Activated CD4-positive, alpha-beta T cell treated with anti-CD3 and anti-CD28 coated beads, Interleukin-2, amount 50 U/mL, for 16 hours (primary cell): ENCODE results near the gene ATP2A3.

ENCODE experiments used
- DNase-seq: peaks from one replicate; pipeline ENCODE4 v3.0.0-alpha.2; 2020

Gene ATP2A3

DNA sequence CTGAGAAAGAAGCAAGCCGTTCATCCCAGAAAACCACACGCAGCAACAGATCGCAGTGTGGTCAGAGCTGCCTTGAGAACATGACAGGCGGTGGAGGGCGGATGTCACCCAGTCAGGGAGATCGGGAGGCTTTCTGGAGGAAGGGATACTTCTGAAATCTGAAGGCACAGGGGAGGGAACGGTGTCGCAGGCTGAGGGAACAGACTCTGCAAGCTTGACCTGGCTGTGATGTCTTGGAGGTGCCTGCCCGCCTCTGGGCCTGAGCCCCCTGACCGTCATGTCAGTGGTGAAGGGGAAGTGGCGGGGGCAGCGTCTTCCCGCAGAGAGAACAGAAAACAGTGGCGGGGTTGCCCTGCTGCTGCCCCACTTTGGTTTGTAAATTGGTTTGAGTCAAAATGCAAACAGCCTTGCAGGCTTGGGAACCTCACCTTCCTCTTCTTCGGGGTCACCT lies 8.1 kb upstream of the ATP2A3 start:
- DNase-seq: no peak

DNA sequence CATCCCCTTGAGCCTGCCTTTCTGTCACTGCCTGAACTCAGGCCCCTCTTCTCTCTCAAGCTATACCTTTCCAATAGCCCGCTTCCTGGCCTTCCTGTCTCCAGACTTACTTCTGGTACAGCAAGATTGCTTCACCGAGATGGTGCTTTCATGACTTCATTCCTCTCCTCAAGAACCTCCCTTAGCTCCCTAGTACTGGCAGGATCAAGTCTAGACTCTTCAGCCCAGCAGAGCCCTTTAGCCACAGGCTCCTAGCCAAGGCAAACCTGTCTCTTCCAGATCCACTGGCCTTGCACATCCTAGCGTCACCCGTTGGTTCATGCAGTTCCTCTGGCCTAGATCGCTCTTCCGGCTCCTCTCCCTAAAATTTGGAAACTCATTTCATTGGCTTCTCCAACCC lies 6.4 kb upstream of the ATP2A3 start:
- no peak for DNase-seq

DNA sequence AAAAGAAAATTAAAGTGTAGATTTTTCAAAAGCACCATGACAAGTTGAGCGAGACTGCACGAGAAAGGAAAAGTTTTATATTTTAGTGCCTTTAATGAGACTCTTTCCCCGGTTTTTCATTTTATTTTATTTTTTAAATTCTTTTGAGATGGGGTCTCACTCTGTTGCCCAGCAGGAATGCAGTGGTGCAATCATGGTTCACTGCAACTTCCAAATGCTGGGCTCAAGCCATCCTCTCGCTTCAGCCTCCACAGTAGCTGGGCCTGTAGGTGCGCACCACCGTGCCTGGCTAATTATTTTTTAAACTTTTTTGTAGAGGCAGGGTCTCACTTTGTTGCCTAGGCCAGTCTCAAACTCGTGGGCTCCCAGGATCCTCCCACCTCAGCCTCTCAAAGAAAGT lies 5.7 kb upstream of the ATP2A3 start:
- DNase-seq: no peak

DNA sequence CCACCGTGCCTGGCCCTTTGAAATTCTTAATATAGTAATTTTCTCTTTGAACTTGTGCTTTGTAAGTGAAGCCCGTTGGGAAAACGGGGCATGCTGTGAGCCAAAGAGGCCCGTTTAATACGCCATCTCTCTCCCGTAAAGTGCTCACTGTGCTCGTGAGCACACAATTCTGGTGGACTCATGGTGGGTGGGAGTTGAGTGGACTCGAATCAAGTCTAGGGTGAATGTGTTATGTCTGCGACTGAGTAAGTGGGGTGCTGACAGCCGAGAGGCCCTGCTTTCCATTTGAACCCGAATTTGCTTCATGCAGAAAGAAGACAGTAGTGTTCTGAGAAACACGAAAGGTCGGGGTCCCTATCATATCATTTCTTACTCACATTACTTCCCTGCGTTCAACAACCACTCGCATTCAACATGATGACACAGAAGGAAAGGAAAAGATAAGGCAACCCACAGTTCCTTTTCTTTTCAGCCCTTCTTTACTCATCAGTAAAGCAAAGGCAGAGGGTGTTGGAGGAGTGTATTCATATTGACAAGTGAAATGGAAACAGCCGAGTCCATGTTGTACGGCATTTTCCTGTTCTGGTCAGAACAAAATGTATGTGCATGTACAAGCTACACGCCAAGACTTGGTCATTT lies 4.8 kb upstream of the ATP2A3 start:
- no peak for DNase-seq

DNA sequence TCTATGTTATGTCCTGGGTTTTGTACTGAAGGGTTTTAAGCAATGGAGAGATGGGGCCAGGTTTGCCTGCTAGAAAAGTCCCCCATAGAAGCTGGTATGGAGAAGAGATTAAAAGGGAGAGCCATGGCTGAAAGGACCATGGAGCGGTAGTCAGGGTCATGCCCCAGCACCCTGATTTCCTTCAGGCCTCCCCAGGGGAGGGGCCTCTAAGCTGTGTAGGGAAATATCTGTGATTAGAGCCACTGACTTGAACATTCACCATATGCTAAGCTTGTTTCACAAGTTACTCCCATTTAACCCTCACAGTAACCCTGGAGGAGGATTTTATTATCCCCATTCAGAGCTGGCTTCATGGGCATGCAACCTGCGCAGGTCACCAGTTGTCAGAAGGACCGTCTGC lies 3.8 kb upstream of the ATP2A3 start:
- DNase-seq: no peak

DNA sequence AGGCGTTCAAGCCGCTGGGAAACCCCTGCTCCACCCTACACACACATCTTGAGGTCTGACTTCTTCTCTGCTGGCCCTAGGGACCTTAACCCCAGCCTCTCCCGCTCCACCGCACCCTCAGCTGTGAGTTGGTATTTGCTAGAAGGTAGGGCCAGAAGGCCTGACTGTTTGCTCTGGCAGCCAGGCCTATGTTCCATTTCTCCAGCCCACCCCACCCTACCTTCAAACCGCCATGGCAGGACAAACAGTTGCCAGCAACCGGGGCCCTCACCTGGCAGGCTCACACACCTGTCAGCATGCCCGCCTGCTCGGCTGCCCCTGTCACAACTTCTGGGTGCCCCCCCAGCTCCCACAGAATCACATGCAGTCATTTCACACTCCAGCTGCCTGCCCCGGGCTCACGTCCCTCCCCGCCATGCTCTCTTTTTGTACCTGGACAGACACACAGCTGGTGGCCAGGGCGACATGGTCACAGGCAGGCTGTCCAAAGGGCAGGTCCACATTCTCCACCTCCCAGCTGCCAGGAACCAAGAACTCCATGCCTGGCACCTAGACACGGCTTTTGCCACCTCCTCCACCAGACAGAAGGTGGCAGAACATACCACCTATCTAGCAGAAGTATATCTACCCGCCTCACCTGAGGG lies 2.6 kb upstream of the ATP2A3 start:
- DNase-seq: no peak

DNA sequence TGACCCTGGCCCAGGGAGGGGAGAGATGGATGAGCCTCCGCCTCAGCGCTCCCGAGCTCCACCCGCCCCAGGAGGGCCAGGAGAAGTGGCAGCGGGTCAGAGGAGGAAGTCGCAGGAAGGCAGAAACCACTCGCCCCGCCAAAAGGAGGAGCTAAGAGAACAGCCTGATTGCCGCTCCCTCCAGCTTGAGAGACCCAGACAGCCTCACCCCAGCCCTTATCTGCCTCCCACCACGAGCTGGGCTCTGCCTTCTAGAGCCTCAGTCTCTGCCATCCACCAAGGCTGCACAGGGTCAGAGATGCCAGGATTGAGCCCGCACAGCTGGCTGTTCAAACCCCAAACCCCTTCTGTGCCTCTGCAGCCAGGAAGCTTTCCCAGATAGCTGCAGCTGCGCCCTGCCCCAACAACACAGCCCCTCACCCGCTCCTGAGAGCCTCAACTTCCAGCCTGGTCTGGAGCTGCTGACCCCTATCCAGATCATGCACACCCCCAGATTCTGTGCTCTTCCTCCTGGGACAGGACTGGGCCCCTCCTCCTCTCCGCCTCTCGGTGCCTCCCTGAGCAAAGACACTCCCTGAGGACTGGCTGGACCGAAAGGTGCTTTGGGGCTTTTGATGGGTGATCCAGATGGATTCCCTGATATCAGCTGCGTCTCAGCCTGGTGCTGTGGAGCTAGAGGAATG lies 1.0 kb upstream of the ATP2A3 start:
- peak; percentile 85 for DNase-seq

DNA sequence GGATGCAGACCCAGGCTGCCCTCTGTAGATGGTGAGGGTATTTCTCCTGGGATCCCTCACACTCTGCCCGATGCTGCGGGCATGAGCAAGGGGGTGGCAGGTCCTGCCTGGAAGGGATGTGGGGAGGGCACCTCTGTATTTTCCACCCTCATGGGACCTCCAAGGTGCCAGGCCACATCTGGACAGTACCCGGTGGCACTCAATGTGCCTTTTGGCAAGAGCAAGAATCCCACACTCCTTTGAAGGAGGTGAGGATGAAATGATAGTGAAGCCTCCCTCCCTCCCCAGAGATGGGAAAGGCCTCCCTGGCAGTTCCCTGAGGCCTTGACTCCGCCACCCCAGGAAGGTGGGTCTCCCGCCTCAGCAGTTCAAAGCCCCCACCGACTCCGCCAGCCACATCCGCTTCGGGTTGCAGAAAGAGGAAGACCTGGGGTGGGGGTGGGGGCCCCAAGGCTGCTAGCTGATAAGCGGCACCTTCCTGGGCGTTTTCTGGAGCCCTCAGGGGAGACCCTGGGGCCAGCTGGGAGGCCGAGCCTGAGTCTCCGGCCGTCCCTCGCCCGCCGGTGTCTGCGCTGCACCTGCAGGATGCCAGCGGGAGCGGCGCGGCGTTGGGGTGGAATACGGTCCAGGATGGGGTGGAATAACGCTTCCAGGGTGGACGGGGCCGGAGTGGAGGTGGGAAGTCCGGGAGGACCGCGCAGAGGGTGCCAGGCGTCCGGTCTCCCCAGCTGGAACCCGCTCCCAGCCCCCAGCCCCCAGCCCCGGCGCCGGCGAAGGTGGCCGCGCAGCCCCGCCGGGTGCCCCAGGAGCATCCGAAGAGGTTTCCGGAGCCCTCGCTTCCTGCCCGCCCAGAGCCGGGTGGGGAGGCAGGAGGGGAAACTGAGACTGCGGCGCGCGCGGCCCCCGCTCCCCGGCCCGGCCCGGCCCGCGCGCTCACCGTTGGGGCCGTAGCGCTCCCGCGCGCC lies 718 bp downstream of the ATP2A3 start:
- peak; percentile 63 for DNase-seq

DNA sequence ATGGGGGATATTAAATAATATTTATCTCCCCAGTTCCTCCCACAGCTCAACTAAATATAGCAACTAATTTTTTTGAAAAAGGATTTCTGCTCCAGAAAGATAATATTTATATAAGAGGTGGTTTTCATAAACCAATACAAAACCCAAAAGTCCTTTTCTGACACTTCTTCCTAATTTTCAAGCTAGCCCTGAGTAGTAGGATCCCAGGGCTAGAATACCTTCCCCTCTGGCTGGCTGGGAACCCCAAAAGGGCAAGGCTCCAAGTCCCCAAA lies 1.3 kb downstream of the ATP2A3 start:
- DNase-seq: no peak

DNA sequence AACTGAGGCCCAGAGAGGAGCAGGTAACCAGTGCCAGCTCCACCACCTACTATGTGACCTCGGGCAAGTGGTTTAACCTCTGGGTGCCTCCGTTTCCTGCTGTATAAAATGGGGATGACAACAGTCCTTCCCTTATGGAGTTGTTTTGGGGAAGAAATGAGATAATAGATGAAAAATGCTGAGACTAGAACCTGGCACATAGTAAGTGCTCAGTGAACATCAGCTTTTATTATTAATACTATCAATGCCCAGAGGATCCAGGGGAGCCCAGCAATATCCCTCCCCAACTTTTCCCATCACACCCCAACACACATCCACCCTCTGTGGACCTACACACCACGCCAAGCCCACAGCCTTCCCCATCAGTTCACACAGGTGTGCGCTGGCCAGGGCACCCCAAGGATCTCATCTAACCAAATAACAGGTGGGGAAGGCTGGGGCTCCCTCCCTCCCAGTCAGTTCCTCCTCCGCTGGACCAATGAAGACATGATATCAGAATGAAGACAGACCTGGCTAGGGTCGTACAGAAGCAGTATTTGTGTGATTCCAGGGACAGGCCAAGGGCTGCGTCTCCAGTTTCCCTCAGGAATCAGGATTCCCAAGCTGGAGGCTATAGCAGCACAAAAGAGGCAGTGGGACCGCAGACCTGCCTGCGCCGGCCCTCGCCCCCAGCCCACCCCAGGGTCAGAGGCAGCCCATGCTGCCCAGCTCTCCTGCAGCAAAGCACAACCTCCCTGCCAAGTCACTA lies 1.8 kb downstream of the ATP2A3 start:
- no peak for DNase-seq

DNA sequence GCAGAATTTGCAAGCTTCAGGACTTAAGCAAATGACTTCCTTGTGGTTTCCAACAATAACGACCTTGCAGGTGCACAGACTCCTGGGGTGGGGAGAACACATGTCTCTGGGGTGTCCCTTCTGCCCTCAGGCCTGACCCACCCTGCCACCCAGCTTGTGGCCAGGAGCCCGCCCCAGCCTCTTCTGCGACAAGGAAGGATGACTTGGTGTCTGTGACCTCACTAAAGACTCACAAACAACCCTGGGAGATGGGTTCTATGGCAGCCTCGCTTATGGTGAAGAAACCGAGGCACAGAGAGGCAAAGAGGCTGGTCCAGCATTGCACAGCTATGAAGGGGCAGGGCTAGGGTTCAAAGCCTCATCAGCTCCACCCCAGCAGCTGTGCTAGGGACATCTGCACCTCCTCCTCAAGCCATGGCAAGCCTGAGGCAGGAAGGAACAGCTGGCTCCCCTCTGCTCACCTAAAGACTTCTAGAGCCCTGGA lies 2.6 kb downstream of the ATP2A3 start:
- no peak for DNase-seq

DNA sequence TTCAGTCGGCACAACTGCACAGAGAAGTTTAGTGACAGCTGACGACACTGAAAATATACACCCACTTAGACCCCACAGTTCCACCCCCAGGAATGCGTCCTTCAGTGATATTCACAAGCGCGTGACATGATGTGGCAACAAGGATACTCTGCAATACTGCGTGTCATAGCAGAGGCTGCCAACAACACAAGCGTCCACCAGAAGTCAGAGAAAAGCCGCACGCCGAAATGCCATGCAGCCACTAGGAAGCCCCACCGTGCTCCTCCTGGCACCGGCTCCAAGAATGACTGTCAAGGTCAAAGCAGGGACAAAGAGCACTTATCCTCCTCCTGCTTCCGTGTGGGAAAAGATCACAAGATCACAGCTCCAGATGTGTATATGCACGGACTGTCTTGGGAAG lies 3.5 kb downstream of the ATP2A3 start:
- no peak for DNase-seq

DNA sequence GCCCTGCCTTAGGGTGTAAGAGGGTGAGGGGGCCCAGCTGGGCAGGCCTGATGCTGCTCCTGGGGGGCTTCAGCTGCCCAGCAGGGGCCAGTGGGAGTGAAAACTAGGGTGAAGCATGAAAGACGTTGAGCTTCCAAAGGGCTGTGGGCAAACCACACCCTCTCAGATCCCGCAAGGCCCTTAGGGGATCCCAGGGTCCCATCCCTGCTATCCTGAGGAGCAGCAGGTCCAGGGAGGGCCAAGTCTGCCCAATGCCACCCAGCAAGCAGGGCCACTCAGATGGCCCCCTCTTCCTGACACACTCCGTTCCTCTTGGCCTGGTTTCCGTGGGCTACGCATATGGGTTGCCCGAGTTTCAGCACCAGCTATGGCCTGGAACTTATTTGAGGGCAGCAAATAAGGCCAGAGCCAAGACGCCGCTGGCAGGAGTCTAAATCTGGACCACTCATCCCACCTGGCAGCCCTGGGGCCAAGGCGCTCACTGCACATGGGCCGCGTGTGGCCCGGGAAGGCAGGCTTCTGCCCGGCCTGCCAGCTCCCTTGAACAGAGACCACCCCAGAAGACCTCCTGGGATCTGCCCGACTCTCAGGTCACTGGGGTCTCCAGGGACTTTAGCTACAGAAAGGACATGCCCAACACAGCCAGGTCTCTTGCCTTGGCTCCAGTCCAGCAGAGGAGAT lies 4.2 kb downstream of the ATP2A3 start:
- DNase-seq: no peak

DNA sequence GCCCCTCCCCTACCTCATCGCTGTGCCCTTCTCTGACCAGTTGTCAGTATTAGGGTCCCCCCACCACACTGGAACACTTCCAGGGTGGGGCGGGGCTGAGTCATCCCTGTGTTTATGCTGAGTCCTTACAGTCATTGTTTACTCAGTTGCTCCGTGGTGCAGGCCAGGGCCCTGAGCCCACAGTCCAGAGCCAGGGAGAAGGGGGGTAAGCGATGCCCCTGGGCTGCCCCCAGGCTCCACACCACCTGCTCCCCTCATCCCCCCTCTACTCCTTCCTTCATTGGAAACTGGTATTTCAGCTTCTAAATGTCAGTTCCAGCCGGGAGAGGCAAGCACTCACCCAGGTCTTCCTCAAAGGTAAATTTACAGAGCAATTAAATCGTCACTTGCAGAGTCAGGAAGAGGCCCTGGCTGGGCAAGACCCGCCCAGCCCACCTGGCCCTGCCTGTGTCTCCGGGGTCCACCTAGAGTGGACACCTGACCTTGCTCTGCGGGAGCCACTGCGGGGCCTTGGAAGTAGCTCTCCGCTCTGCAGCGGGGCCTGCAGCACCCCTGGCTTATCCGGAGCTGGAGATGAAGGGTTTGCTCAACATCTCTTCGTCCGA lies 4.8 kb downstream of the ATP2A3 start:
- no peak for DNase-seq

DNA sequence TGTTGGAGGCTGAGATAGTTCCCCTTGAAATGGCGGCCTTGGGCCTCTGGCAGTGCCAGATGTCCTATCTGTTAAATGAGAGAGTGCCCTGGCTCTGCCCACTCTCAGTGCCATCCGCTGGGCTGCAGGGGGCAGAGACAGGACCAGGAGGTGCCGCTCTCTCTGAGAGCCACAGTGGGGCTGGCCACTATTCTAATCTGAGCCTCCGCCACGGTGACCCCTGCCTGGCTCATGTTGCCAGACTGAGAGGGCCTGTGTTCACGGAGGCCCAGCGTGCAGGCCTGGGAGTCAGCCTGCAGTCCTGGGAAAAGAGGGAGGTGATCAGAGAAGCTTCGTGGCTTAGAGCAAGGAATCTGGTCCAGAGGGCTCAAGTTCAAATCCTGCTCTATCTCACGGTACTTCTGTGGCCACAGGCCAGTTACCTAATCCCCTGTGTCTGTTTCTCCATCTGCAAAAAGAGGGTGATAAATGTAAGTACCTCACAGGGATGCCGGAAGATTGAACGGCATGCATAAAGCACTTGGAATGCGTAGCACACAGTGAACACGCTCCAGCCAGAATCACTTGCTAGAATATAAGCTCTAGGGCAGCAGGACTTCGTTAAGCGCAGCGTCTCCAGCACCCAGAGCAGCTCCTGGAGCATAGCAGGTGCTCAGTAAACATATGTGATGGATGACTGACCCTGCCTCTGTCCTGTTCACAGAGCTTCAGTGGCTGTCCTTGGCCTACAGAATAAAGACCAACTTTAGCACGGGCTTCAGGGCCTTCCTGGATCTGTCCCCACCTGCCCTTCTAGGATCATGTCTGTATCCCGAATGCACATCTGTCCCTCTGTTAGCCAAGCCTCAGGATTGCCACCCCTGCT lies 6.3 kb downstream of the ATP2A3 start:
- no peak for DNase-seq

DNA sequence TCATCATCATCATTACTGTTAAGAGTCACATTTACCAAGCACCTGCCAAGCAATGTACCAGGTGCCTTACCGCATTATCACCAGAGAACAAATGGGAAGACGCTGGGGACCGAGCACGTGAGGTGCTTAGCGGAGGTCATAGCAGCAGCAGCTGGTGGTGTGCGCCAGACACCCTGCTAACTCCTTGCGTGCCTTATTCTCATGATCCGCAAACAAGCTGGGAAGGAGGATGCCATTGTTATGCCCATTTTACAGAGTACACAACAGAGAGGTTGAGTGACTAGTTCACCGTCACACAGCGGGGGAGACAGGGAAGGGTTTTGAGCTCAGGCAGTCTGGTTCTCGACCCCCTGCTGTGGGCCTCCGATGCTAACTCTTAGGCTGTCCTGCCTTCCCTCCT lies 7.3 kb downstream of the ATP2A3 start:
- DNase-seq: no peak

DNA sequence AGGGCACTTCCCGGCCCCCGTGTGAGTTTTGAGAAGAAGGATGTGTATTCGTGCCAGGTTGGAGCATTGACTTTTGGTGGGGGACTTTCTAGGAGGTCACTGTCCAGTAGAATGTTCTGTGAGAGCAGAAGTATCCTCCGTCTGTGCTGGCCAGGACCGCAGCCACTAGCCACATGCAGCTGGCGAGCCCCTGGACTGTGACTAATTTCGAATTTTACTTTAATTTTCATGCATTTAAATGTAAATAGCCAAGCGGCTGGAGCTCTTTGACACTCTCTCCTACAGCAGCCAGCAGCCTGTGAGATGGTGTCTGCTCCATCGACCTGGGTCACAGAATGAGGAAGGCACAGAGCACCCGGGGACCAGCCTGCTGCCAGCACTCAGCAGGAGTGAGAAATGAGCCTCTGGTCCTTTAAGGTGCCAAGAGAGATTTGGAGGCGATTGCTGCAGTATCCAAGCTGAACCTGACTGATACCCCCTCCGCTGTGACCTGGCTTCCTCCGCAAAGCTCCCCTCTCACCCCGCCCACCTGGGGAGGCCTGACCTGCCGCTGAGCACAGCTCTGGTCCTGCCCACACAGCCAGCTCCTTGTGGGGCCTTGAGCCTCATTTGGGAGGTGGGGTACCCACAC lies 7.8 kb downstream of the ATP2A3 start:
- no peak for DNase-seq

DNA sequence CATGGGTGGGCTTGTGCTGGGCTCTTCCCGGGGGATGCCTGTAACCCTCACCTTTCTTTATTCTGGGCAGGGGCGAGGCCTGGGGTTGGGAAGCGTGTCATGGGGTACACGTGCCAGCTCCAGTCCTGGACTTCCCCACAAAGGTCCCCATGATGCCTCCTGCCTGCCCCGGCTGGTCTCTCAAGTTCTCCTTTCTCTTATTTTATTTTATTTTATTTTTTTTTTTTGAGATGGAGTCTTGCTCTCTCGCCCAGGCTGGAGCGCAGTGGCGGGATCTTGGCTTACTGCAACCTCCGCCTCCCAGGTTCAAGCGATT lies 8.6 kb downstream of the ATP2A3 start:
- no peak for DNase-seq

DNA sequence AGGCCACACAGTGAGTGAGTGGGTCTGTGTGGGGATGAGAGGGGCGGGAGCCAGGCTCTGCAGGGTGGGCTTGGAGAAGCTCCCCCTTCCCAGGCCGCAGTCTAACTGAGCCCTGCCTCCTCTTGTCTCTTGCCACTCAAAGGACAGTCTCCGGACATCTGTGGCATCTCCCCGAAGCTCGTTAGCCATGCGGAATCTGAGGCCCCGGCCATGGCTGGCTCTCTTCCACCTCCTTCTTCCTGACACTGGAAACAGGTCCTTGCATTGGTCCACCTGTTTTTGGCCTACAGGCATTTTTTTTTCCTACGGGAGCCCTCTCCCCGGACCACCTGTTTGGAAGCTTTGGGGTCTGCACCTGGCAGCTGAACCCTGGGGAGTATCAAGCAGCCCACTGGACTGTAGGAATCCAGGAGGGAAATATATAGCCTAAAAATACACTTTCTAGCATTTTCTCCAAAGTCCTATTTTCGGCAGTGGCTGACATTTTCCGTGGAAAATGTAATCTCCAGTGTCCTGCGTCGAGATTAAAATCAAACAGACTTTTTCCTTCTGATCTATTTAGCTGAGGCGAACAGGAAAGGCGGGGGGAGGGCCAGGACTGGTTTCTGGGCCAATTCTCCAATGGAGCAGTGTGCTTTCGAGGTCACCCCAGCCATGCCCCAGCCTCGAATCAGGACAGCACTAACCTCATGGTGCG lies 9.1 kb downstream of the ATP2A3 start:
- DNase-seq: no peak

DNA sequence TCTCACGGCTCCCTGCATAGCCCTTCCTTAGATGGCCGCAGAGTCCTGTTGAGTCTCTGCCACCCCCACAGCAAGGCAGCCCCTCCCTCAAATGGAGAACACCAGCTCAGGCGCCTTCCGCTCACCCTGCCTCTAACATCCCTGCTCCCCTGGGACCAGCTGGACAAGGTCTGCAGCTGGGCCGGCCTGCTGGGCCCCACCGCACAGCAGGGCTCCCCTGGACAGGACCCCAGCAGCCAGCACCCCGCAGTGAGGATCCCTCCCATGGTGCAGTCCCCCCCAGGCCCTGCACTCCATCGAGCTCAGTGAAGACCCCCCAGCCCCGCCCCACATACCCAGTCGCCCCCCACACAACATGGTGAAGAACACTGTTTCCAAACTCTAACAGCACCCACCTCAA lies 10.2 kb downstream of the ATP2A3 start:
- no peak for DNase-seq
